ENCODE measurements around the gene OR1S1.

The OR1S1 gene

DNA sequence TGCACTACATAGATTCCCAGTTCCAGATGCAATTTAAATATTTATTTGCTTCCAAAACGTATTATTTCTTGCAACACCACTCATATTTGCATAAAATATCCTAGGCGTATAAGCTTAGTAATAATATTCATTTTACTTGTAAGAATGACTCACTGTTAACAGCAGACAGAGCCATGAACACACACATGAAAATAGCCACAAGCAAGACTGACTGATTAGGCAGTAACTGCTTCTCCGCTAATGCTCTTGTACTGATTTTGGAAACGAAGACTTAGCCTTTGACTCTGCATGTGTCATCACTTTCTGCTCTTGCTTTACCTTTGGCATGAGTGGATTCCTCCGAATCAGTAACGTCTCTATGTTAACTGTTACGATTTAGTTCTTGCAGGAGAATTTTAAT, 10.2 kb downstream of the OR1S1 start:
- TF ChIP-seq CTCF (IDR thresholded peaks at IDR 0.05): no peak

- no peak for TF ChIP-seq CTCF (IDR thresholded peaks at IDR 0.05)
These were observed 15.6 kb downstream of the OR1S1 start for GRCh38 chr11:58227956-58228615.

DNA sequence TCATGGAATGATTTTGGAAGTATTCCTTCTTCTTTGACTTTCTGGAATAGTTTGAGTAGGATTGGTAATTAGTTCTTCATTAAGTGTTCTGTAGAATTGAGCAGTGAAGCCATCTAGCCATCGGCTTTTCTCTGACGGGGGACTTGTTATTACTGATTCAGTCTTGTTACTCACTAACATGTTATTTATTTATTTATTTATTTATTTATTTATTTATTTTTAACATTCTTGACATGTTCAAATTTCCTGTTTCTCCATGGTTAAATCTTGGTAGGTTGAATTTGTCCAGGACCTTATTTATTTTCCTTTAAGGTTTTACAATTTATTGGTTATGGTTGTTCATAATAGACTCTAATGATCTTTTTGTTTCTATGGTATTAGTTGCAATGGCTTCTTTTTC, 31.4 kb downstream of the OR1S1 start:
- TF ChIP-seq CTCF (IDR thresholded peaks at IDR 0.05): no peak

- no peak for TF ChIP-seq CTCF (IDR thresholded peaks at IDR 0.05)
These were observed 42.4 kb downstream of the OR1S1 start for GRCh38 chr11:58254936-58255335.

DNA sequence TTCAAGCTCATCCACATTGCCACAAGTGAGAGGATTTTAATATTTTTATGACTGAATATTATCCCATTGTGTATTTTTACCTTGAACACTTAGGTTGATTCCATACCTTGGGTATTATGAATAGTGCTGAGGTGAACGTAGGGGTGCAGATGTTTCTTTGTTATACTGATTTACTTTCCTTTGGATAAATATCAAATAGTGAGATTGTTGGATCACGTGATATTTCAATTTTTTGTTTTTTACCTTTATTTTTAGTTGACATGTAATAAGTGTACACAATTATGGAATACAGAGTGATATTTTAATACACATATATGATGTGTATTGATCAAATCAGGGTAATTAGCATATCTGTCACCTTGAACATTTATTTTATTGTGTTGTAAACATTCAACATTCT, 47.5 kb downstream of the OR1S1 start:
- TF ChIP-seq CTCF (IDR thresholded peaks at IDR 0.05): no peak
